ENCODE data around the gene RASAL2. TPM values are rescaled to one million over a fixed set of nuclear protein-coding genes. Genes with fewer than 3 reads are reported as not detected.

RASAL2 gene
- total and polyA plus RNA-seq, 2 of the 4 experiments (the other 2 are of a cell fraction): 13.1 to 20.6 TPM

DNA sequence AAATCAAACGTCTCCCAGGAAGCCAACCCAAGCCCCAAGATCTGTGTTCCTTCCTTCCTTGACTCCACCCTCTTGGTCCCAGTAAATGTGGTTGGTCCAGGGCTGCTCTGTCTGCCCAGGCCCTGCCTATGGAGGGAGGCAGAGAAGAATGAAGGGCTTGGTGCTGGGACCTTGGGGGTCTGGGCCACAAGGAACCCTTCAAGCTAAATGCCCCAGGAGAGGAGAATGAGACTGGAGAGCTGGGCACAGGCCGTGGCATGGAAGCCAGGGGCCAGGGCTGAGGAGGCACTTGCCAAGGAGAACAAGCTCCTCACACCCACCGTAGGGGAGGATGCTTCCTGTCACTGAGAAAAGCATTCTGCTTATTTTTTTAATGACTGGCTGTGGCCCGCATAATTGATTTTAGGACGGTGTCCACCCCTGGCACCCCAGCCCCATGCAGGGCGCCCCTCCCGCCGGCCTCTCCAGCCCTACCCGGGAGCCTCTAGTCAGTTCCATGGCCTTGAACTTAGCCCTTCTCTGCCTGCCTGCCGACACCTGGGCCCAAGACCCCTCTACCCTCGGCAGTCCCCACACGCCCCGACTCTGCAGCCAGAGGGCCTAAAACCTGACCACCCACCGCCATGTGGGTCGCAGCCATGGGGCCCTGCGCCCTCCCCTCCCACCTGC lies 402.0 kb downstream of the RASAL2 start:
- H4K20me1 ChIP-seq (ENCODE audit: insufficient read depth, low read length): no peaks in the 10 kb centered on the region
- H3K9me1 ChIP-seq (ENCODE audit: insufficient read depth, low read length): no peaks in the 10 kb centered on the region
- H2AFZ ChIP-seq (replicated peaks; ENCODE audit: low read length, poor library complexity): no peak overlapping the region
- H4K5ac ChIP-seq (ENCODE audit: low read depth, low read length): no peak overlapping the region
- no peak overlapping the region for H3K4me2 ChIP-seq (ENCODE audit: low read depth, low read length)
- no peak overlapping the region for H4K8ac ChIP-seq (ENCODE audit: low read depth in 2 of 2, low read length in 2 of 2)
- H3K23ac ChIP-seq (ENCODE audit: low read depth, low read length): no peak overlapping the region
- no peak overlapping the region for H4K91ac ChIP-seq (ENCODE audit: insufficient read depth, low read depth, low read length)
- no peak for TF ChIP-seq MXI1 (IDR thresholded peaks at IDR 0.05; ENCODE audit: borderline replicate concordance, low read depth, low read length)
- TF ChIP-seq FOS (IDR thresholded peaks at IDR 0.05; ENCODE audit: low read depth, low read length): no peak
- no peak for TF ChIP-seq RAD21 (IDR thresholded peaks at IDR 0.05; ENCODE audit: low read length)
- TF ChIP-seq SMC3 (IDR thresholded peaks at IDR 0.05; ENCODE audit: low read depth, low read length): no peak
- TF ChIP-seq, protein P1, sequence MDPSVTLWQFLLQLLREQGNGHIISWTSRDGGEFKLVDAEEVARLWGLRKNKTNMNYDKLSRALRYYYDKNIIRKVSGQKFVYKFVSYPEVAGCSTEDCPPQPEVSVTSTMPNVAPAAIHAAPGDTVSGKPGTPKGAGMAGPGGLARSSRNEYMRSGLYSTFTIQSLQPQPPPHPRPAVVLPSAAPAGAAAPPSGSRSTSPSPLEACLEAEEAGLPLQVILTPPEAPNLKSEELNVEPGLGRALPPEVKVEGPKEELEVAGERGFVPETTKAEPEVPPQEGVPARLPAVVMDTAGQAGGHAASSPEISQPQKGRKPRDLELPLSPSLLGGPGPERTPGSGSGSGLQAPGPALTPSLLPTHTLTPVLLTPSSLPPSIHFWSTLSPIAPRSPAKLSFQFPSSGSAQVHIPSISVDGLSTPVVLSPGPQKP (IDR thresholded peaks at IDR 0.05; ENCODE audit: borderline replicate concordance, low read depth, low read length): no peak
- no peak for TF ChIP-seq POLR2A (IDR thresholded peaks at IDR 0.05; ENCODE audit: low read depth, low read length)
- TF ChIP-seq CEBPB (IDR thresholded peaks at IDR 0.05; ENCODE audit: low read depth, low read length): no peak
- TF ChIP-seq MAZ (IDR thresholded peaks at IDR 0.05; ENCODE audit: borderline replicate concordance, low read depth, low read length): no peak
- no peak for TF ChIP-seq MAFK (IDR thresholded peaks at IDR 0.05; ENCODE audit: low read depth, low read length)
- no peak for TF ChIP-seq BHLHE40 (IDR thresholded peaks at IDR 0.05; ENCODE audit: low read depth, low read length)
- TF ChIP-seq, protein P2, sequence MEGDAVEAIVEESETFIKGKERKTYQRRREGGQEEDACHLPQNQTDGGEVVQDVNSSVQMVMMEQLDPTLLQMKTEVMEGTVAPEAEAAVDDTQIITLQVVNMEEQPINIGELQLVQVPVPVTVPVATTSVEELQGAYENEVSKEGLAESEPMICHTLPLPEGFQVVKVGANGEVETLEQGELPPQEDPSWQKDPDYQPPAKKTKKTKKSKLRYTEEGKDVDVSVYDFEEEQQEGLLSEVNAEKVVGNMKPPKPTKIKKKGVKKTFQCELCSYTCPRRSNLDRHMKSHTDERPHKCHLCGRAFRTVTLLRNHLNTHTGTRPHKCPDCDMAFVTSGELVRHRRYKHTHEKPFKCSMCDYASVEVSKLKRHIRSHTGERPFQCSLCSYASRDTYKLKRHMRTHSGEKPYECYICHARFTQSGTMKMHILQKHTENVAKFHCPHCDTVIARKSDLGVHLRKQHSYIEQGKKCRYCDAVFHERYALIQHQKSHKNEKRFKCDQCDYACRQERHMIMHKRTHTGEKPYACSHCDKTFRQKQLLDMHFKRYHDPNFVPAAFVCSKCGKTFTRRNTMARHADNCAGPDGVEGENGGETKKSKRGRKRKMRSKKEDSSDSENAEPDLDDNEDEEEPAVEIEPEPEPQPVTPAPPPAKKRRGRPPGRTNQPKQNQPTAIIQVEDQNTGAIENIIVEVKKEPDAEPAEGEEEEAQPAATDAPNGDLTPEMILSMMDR (conservative IDR thresholded peaks at IDR 0.05; ENCODE audit: low read depth, low read length): no peak
- TF ChIP-seq NFE2L2 (IDR thresholded peaks at IDR 0.05; ENCODE audit: low read depth, low read length): no peak
- TF ChIP-seq RFX5 (IDR thresholded peaks at IDR 0.05; ENCODE audit: low read depth, low read length): no peak
- TF ChIP-seq CHD1 (IDR thresholded peaks at IDR 0.05; ENCODE audit: low read depth, low read length): no peak
- no peak for TF ChIP-seq RCOR1 (IDR thresholded peaks at IDR 0.05; ENCODE audit: insufficient replicate concordance, low read length)
- no peak overlapping the region for H3K27ac ChIP-seq (ENCODE audit: insufficient read depth, low read length)
- H2AK5ac ChIP-seq (ENCODE audit: low read depth, low read length): no peak overlapping the region
- H3K4me3 ChIP-seq (ENCODE audit: insufficient read depth, low read depth, low read length): no peak overlapping the region
- H3K9ac ChIP-seq (ENCODE audit: low read depth, low read length): no peak overlapping the region
- intact Hi-C loops (cut with micrococcal nuclease) (loop anchor here (10.0 kb wide), 1 partner anchor 541 kb away; no protein-coding TSS in a partner anchor), dilution Hi-C loops (cut with HindIII; ENCODE audit: low sequenced_read_pairs, unreplicated experiment) (no loop called here), in situ Hi-C loops (cut with MboI; ENCODE audit: low sequenced_read_pairs) (no loop called here)
- no peak overlapping the region for H2BK20ac ChIP-seq (ENCODE audit: low read depth, low read length)
- no peak overlapping the region for H2BK15ac ChIP-seq (ENCODE audit: low read depth, low read length)
- H3K36me3 ChIP-seq (ENCODE audit: control insufficient read depth, insufficient read depth, low read length): no peaks in the 10 kb centered on the region
- POLR2A ChIA-PET (ENCODE audit: unreplicated experiment): no interaction called here
- 88% methylated on average over 12 of the region's 16 CpGs; no CpG with 5 or more reads in 1 of the 2 experiments for WGBS, 2 experiments (ENCODE audit: extremely low coverage in 2 of 2, insufficient read length in 1 of 2)
- peaks cover 3% of the 10 kb centered on the region; the same call in 1 of the 2 replicates for H3K27me3 ChIP-seq (ENCODE audit: control insufficient read depth, insufficient read depth, low read length)
- no peak overlapping the region for H2AK9ac ChIP-seq (replicated peaks; ENCODE audit: low read depth, low read length, poor library complexity)
- CTCF ChIA-PET: interaction anchor here (0.6 kb wide), 1 partner anchor 616 kb away, joined by 6 read pairs; no protein-coding TSS in a partner anchor
- H3K9me3 ChIP-seq (ENCODE audit: control insufficient read depth, insufficient read depth, low read length): no peaks in the 10 kb centered on the region
- no peak overlapping the region for H2BK5ac ChIP-seq (ENCODE audit: low read depth, low read length, poor library complexity, severe bottlenecking)
- no peaks in the 10 kb centered on the region for H3K79me1 ChIP-seq (ENCODE audit: low read depth in 1 of 2, low read length in 2 of 2)
- no TSS peak for BruUV-seq (replicated peaks)
- H3K18ac ChIP-seq (ENCODE audit: low read depth, low read length): no peak overlapping the region
- no peak overlapping the region for H3K56ac ChIP-seq (ENCODE audit: extremely low read depth, insufficient read depth, low read length)
- H3K4ac ChIP-seq (ENCODE audit: low read depth, low read length): no peak overlapping the region
- no peak overlapping the region for H2BK120ac ChIP-seq (ENCODE audit: low read depth, low read length)
- H3K14ac ChIP-seq (replicated peaks; ENCODE audit: low read depth, low read length): no peak overlapping the region
- no peak for DNase-seq
- ATAC-seq (ENCODE audit: low read depth): no peak
- H3K4me1 ChIP-seq (ENCODE audit: control insufficient read depth, insufficient read depth, low read length): no peaks in the 10 kb centered on the region
